K562 (cell line): ENCODE results near the gene USP7. TPM values are rescaled to one million over a fixed set of nuclear protein-coding genes. Genes with fewer than 3 reads are reported as not detected.

Experiments
- ARID4B ChIP-seq: sonication (generic); formaldehyde crosslinking; IDR thresholded peaks from 2 replicates; pipeline ENCODE4 v1.8.0; 2022; ENCODE audit warnings: mild to moderate bottlenecking, missing genetic modification reagents
- CTBP1 ChIP-seq: fragments of 450-650 bp; IDR thresholded peaks from 2 replicates; pipeline ENCODE4 v1.6.1; 2016; ENCODE audit warnings: borderline replicate concordance
- GMEB1 ChIP-seq: fragments of 250-450 bp; sonication (Bioruptor Pico); IDR thresholded peaks from 2 replicates; pipeline ENCODE4 v1.4.0; 2020; ENCODE audit warnings: mild to moderate bottlenecking
- HDAC8 ChIP-seq: fragments of 450-650 bp; IDR thresholded peaks from 2 replicates; pipeline ENCODE4 v1.6.1; 2016; ENCODE audit warnings: mild to moderate bottlenecking, missing genetic modification characterization, moderate library complexity, missing compliant biosample characterization
- HEY1 ChIP-seq: fragments of 250-450 bp; sonication (Bioruptor Pico); IDR thresholded peaks from 2 replicates; pipeline ENCODE4 v1.5.0; 2020; ENCODE audit warnings: mild to moderate bottlenecking, moderate library complexity, borderline replicate concordance
- KDM5B ChIP-seq: fragments of 200-600 bp; sonication (generic); IDR thresholded peaks from 2 replicates; pipeline ENCODE4 v1.6.1; 2012; ENCODE audit warnings: low read depth, mild to moderate bottlenecking, moderate library complexity, low read length, control low read depth, inconsistent platforms; ENCODE audit not compliant: insufficient replicate concordance
- NFE2 ChIP-seq: IDR thresholded peaks from 2 replicates; pipeline ENCODE4 v1.6.1; 2014; ENCODE audit warnings: antibody characterized with exemption, low read depth
- NONO ChIP-seq, 2 experiments: fragments of 200-400 bp in 1 of 2; fragments of 450-650 bp in 1 of 2; formaldehyde crosslinking in 1 of 2; IDR thresholded peaks; 2 replicates each; pipeline ENCODE4 v1.6.1; 2017; ENCODE audit warnings: low read depth in 2 of 2, mild to moderate bottlenecking in 2 of 2, moderate library complexity in 2 of 2, low read length in 1 of 2
- NR2C2 ChIP-seq, 2 experiments: fragments of 200-800 bp in 1 of 2; sonication (Bioruptor generic) in 1 of 2; sonication (generic) in 1 of 2; formaldehyde crosslinking in 1 of 2; IDR thresholded peaks; 2 replicates each; pipeline versions ENCODE4 v1.6.1 to v1.8.0; 2016 to 2022; ENCODE audit warnings: mild to moderate bottlenecking in 1 of 2, missing compliant biosample characterization in 1 of 2, missing genetic modification characterization in 1 of 2, missing genetic modification reagents in 1 of 2
- SMAD4 ChIP-seq: fragments of 250-450 bp; sonication (Bioruptor Pico); conservative IDR thresholded peaks from 2 replicates; pipeline ENCODE4 v1.8.0; 2021; ENCODE audit warnings: inconsistent platforms, mild to moderate bottlenecking, moderate library complexity
- VEZF1 ChIP-seq: fragments of 200-800 bp; sonication (Bioruptor generic); IDR thresholded peaks from 2 replicates; pipeline ENCODE4 v1.6.1; 2017; ENCODE audit warnings: missing genetic modification characterization, missing compliant biosample characterization
- XRCC5 ChIP-seq: fragments of 200-400 bp; formaldehyde crosslinking; IDR thresholded peaks from 2 replicates; pipeline ENCODE4 v1.6.1; 2017; ENCODE audit warnings: low read depth, mild to moderate bottlenecking, low read length
- ZFP1 ChIP-seq: fragments of 450-650 bp; formaldehyde crosslinking; IDR thresholded peaks from 2 replicates; pipeline ENCODE4 v1.4.0; 2020; ENCODE audit warnings: mild to moderate bottlenecking, mixed read lengths
- ZNF316 ChIP-seq: fragments of 450-650 bp; IDR thresholded peaks from 2 replicates; pipeline ENCODE4 v1.6.1; 2016
- ZNF639 ChIP-seq, 2 experiments: fragments of 200-800 bp in 1 of 2; sonication (Bioruptor generic) in 1 of 2; sonication (generic) in 1 of 2; formaldehyde crosslinking in 1 of 2; IDR thresholded peaks in 1 of 2; conservative IDR thresholded peaks in 1 of 2; 2 replicates each; pipeline versions ENCODE4 v1.5.0 to v1.6.1; 2016 to 2020; ENCODE audit warnings: missing compliant biosample characterization in 1 of 2, missing genetic modification characterization in 1 of 2, missing genetic modification reagents in 1 of 2
- polyA plus RNA-seq, 8 experiments: library from polyadenylated mRNA; depleted of rRNA in 4 of 8; stranded (reverse) in 5 of 8; unstranded in 3 of 8; fragments of >200 nt; fragmentation: Nextera tagmentation in 2 of 8; fragmentation: Illumina TruSeq in 1 of 8; extraction: Ambion mirVana in 2 of 8; extraction: Trizol in 1 of 8; gene quantifications; 2 replicates each; pipeline versions ENCODE4 v1.2.1 to v1.2.3, GENCODE V29; 2011 to 2014; ENCODE audit warnings: inconsistent platforms in 1 of 8, missing spikeins in 1 of 8
- total RNA-seq, 7 experiments: library from RNA; depleted of rRNA in 6 of 7; stranded (reverse); fragments of >200 nt in 6 of 7; fragmentation: Illumina TruSeq in 2 of 7; extraction: Trizol in 2 of 7; gene quantifications; 2 replicates each; pipeline versions ENCODE4 v1.2.1 to v1.2.3, GENCODE V29; 2011 to 2021; ENCODE audit warnings: low replicate concordance in 1 of 7

Gene USP7
- total and polyA plus RNA-seq, 9 of the 15 experiments (the other 6 are each of a cell fraction or from before 2014, with no cell fraction given): 17.1 to 145 (median 57.9) TPM

GRCh38 chr16:8963821-8964441 is at the start of gene USP7 (continued):
- TF ChIP-seq VEZF1 (CRISPR knock-in tag) (peak; percentile 65), XRCC5 (no peak), NFE2 (no peak), HDAC8 (tag) (no peak), ARID4B (CRISPR knock-in tag) (peak; percentile 28; the same call in 1 of the 2 replicates), HEY1 (no peak), CTBP1 (peak; percentile 48; the same call in 1 of the 2 replicates), ZFP1 (CRISPR knock-in tag) (no peak), GMEB1 (CRISPR knock-in tag) (peak; percentile 48; the same call in 1 of the 2 replicates), KDM5B (peak; percentile 75), NR2C2 (CRISPR knock-in tag; IDR thresholded peaks at IDR 0.05) (no peak), NR2C2 (tag; IDR thresholded peaks at IDR 0.05) (peak; percentile 63), SMAD4 (CRISPR knock-in tag) (peak; percentile 60), ZNF316 (0 out of 2 replicates have a peak, but pooled peaks have one; percentile 3), NONO (IDR thresholded peaks at IDR 0.05; ENCODE audit: low read depth in 2 of 2, low read length in 1 of 2) (peak in 1 of 2 experiments; percentile 11; a peak in 1 of 4 replicates), ZNF639 (CRISPR knock-in tag; conservative IDR thresholded peaks at IDR 0.05 in 1 of 2, IDR thresholded peaks at IDR 0.05 in 1 of 2) (peak in 1 of 2 experiments; percentile 65; a peak in 2 of 4 replicates)
